GM18511 (cell line): ENCODE data around the gene CBLB.

Experiments
- ATAC-seq: cut with Tn5 transposase; IDR thresholded peaks from one replicate; pipeline ENCODE4 v1.9.1; 2021; ENCODE audit warnings: mild to moderate bottlenecking, moderate library complexity; ENCODE audit not compliant: unreplicated experiment

CBLB gene

GRCh38 chr3:105847865-105848264, 20.9 kb downstream of the CBLB start:
- ATAC-seq = no peak

- no peak for ATAC-seq
These were observed 21.4 kb downstream of the CBLB start for GRCh38 chr3:105847452-105847851.

DNA sequence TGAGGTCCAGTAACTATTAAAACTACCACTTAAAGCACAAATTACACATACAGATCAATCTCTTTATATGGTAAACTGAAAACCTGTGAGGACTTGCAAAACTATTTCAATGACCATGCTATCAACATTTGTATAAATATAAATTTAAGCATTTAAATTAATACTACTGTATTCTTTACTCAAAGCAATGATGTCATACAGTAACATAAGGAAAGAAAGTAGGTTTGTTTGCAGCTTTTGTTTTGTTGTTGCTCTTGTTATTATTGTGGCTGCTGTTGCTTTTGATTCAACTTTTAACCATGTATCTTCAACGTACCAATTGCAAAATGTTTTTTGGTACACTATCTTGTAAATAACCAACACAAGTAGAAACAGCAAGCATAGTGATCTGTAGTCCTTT, 22.0 kb downstream of the CBLB start:
- no peak for ATAC-seq

DNA sequence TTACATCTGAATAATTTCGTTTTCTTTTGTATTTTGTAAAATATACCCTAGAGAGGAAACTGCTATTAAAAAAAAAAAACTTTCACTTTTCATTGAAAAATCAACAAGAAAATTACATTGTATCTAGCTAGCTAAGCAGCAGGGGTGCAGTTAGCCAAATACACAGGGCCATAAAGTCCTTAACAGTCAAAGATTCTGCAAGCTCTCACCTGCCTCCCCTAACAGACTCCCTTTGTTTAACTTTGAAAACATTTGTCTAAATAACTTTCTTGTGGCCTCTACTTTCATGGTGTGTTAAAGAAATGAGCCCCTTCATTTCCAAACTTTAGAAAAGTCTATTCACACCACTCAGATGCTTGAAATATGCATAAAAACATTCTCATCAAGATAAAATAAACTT, 23.3 kb downstream of the CBLB start:
- ATAC-seq = no peak

DNA sequence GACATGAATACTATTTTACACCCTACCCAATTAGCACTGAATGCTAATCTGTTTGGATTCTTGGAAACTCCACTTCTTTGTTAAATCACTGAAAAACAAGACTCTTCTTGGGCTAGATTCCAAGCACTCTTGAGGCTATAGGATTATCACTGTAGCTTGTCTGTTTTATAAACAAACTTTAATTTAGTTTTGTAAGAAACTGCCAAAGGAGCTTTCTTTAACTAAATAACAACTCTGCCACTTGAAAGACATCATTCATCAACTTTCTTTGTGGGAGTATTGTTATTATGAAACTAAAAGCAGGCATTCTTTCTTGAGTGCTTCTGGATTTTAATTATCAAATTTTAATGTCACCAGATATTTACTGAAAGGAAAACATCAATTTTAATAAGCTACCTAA, 24.1 kb downstream of the CBLB start:
- no peak for ATAC-seq

DNA sequence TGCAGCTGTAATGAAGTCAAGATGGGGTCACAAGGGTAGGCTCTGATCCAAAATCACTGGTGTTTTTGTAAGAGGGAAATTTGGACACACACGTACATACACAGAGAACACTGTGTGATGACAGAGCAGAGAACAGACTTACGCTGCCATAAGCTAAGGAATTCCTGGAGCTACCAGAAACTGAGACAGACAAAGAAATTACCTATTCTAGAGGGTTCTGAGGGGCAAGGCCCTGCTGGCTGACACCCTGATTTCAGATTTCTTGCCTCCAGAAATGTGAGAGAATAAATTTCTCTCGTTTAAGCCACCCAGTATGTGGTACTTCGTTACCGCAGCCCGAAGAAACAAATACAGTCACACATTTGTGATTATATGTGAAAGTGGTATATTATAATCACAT, 24.8 kb downstream of the CBLB start:
- ATAC-seq = no peak

DNA sequence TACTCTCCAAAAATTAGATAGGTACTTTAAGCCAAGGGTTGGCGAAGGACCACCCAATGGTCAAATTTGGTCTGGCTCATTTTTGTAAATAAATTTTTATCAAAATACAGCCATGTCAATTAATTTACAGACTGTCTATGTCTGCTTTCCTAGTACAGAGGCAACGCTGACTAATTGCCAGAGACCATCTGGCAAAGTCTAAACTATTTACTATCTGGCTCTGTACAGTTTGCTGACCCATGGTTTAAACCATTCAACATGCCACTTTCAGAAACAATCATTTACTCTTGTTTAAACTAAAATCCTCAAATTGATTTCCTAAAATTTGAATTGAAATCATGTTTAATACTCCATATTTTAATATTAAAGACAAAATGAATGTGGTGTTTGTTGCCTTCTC, 25.9 kb downstream of the CBLB start:
- no peak for ATAC-seq

GRCh38 chr3:105842449-105842848, 26.4 kb downstream of the CBLB start:
- no peak for ATAC-seq

DNA sequence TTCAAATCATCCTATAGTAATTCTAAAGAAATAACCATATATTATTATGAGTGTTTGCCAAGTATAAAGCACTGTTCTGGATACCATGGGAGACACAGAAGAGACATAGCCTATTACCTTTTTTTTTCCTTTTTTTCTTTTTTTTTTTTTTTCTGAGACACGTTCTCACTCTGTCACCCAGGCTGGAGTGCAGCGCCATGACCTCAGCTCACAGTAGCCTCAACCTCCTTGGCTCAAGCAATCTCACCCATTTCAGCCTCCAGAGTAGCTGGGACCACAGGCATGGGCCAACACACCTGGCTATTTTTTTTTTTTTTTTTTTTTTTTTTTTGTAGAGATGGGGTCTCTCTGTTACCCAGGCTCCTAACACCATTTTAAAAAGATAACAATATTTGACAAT, 30.9 kb downstream of the CBLB start:
- ATAC-seq = no peak

- peak; percentile 97 for ATAC-seq
These were observed 31.6 kb downstream of the CBLB start for GRCh38 chr3:105837143-105837740.

DNA sequence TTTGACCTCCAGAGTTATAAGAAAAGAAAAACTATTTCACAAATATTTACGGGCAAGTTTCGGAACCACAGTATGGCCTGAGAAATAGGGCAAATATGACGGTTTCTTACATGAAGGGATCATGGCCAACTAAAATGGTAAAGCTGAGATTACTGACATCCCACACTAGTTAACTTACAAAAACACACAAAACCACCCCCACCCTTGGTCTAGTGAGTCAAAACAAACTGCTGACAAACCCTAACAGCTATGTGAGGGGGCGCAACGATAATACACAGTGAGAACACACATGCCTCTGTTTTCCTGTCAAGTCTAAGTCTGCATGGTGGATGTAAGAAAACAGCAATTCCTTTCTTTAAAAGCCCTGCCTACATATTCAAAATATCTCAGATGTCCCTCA, 32.3 kb downstream of the CBLB start:
- peak; percentile 51 for ATAC-seq

- ATAC-seq = no peak
These were observed 33.2 kb downstream of the CBLB start for GRCh38 chr3:105835606-105836005.

DNA sequence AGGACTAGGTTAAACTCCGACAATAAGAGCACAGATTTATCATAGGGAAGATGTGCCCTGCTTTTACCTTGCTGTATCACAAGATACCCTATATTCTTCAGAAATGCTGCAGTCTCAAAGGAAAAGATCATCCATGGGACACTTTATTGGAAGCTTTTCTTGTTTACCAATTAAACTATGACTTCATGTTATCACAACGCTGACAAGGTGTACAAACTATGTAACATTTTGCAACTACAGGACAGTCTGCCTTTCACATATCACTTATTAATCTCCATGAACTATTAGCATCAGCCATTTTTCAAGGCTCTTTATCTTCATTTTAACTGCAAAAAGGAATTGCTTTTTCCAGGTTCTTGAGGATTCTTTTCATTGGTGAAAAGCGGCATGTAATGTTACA, 34.0 kb downstream of the CBLB start:
- no peak for ATAC-seq

DNA sequence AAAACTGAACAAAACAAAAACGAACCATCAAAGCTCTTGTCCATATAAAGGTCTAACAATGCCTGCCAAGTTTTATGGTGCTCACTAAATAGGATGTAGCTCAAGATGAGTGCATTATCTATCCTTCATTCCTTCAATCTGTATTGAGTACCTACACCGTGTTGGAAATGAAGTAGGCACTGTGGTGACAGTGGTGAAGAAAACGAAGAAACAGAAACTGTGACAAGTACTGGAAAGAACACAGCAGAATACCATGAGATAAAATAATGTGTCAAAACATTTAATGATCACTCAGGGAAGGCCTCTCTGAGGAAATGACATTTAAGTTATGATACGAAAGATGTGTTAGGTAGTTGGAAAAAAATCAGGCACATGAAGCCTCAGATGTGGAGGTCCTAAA, 36.2 kb downstream of the CBLB start:
- no peak for ATAC-seq

DNA sequence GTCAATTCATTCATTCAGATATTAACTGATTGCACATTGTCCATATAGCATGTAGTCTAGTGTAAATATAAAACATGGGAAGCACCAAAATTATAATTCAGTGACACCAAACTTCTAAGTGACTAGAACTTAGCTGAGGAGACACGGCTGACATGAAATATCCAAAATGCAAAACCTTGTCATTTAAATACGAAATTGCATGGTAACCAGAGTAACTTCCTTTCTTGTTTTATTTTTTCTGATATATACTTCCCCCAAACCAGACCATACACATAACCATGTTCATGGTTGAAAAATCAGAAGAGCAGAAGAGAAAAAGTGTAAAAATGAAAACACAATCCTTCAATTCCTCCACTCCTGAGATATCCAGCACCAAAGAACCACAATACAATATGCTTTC, 38.0 kb downstream of the CBLB start:
- no peak for ATAC-seq

DNA sequence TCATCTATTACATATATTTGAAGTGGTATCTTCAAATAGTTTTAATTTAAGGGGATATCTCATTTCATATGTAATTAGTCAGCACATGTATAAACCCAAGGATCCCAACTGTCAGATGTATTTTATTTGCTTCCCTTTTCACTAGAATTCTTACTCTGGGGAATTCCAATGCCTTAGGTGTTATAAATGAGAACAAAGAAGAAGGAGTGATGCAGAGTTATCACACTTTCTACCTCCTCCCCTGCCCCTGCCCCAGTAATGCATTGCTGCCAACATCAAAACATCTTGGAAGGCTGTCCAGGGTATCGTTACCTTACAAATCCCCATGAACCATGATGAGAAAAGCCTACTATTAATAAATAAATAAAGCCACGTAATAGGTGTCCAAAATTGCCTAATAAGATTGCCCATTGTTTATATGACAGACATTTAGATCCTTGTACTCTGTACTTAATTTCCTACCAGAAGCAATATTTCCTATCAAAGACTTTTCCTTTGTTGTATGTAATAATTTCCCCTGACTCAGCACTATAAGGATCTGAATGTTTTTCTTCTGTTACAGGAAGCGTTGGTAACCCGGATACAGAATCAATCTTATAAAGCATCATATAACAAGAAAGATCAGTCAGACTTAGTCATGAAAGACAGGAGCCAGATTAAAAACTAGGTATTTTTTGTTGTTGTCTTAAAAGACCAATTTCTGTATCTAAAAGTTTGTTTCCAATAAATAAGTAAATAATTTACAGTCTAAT, 38.8 kb downstream of the CBLB start:
- ATAC-seq = no peak

DNA sequence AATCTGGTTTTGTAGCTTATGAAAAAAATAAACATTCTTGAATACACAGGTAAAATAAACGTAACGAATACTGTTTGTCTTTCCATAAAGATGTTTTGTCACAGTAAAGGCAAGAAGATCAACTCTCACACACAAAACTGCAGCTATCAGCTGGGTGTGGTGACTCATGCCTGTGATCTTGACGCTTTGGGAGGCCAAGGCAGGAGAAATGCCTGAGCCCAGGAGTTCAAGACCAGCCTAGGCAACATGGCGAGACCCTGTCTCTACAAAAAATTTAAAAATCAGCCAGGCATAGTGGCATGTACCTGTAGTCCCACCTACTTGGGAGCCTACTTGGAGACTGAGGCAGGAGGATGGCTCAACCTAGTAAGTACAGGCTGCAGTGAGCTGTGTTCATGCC, 39.6 kb downstream of the CBLB start:
- no peak for ATAC-seq

- ATAC-seq = peak; percentile 74
These were observed 40.1 kb downstream of the CBLB start for GRCh38 chr3:105828703-105829102.

DNA sequence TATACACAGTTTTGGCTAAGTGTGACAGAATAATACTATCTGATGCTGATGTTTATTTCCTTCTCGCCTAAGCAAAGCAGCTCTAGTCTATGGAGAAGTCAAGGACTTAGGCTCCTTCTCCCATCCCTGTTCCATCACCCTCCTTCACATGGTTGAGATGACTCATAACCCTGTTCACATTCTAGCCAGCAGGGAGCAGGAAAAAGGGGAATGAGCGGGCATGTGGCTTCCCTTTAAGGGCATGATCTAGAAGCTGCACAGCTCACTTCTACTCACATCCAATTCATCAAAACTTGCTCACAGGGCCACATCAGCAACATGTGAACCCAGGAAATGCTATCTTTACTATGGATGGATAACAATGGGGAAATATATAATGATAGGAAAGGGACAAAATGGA, 40.9 kb downstream of the CBLB start:
- ATAC-seq = no peak

GRCh38 chr3:105826778-105827634, 41.8 kb downstream of the CBLB start:
- peak; percentile 34 for ATAC-seq

GRCh38 chr3:105824129-105824528, 44.7 kb downstream of the CBLB start:
- ATAC-seq = no peak
